Upper lobe of left lung (tissue), 6 donors: Measurements from ENCODE around the gene C5orf58. TPM values are rescaled to one million over a fixed set of nuclear protein-coding genes. Genes with fewer than 3 reads are reported as not detected.

Experiments used
- ATAC-seq, 2 donors: fragments of 200-7000 bp; cut with Tn5 transposase; one replicate each; pipeline ENCODE4 v1.9.1; 2022; ENCODE audit warnings: mild to moderate bottlenecking in 2 of 2, moderate library complexity in 2 of 2; ENCODE audit not compliant: low FRiP score in 2 of 2
- DNase-seq, 2 donors: peaks; one replicate each; pipeline ENCODE4 v3.0.0-alpha.2; 2019 to 2020
- H3K27ac ChIP-seq, 4 donors: fragments of 200-600 bp; sonication (generic); one replicate each; pipeline ENCODE4 v1.5.1; 2016 to 2019
- H3K27me3 ChIP-seq, 4 donors: fragments of 200-600 bp; sonication (generic); one replicate each; pipeline ENCODE4 v1.5.1; 2017 to 2019
- H3K36me3 ChIP-seq, 4 donors: fragments of 200-600 bp; sonication (generic); one replicate each; pipeline ENCODE4 v1.5.1; 2016 to 2019
- H3K4me1 ChIP-seq, 4 donors: fragments of 200-600 bp; sonication (generic); one replicate each; pipeline ENCODE4 v1.5.1; 2018 to 2019
- H3K4me3 ChIP-seq, 4 donors: fragments of 200-600 bp; sonication (generic); one replicate each; pipeline ENCODE4 v1.5.1; 2017 to 2019; ENCODE audit warnings: mild to moderate bottlenecking in 2 of 4, moderate library complexity in 1 of 4
- H3K9me3 ChIP-seq, 4 donors: fragments of 200-600 bp; sonication (generic); one replicate each; pipeline ENCODE4 v1.5.1; 2018 to 2019
- CTCF ChIP-seq, 6 experiments: fragments of 450-650 bp in 4 of 6; fragments of 200-600 bp in 2 of 6; sonication (generic) in 2 of 6; IDR thresholded peaks; one replicate each; pipeline ENCODE4 v1.5.1; 2016 to 2019; ENCODE audit warnings: antibody characterized with exemption in 6 of 6
- EP300 ChIP-seq, 4 donors: sonication (generic); formaldehyde crosslinking; IDR thresholded peaks; one replicate each; pipeline ENCODE4 v1.5.1; 2017; ENCODE audit warnings: antibody characterized with exemption in 4 of 4, control low read depth in 2 of 4
- POLR2A ChIP-seq, 4 donors: fragments of 450-650 bp; IDR thresholded peaks; one replicate each; pipeline ENCODE4 v1.5.1; 2016 to 2017; ENCODE audit warnings: antibody characterized with exemption in 4 of 4, mild to moderate bottlenecking in 2 of 4
- POLR2AphosphoS5 ChIP-seq, 2 donors: sonication (generic); formaldehyde crosslinking; IDR thresholded peaks; one replicate each; pipeline ENCODE4 v1.5.1; 2017; ENCODE audit warnings: antibody characterized with exemption in 2 of 2
- WGBS, 2 donors: methylation state at CpG; one replicate each; pipeline ENCODE4 v1.1.5; 2017 to 2018; 5-methylcytosine and 5-hydroxymethylcytosine counted together
- total RNA-seq, 6 donors: library from RNA; depleted of rRNA in 4 of 6; stranded (reverse); fragments of >200 nt in 4 of 6; gene quantifications; one replicate each; pipeline versions ENCODE4 v1.1.0 to v1.2.1, GENCODE V29; 2016 to 2021
- donor health status: DM: no; HTN: no; CAD: no; lungs with moderate emphysema.
- donor health status: DM: no; HTN: yes; CAD: no; lungs with severe emphysema.

The C5orf58 gene
- total RNA-seq, 6 donors from 2014 or later, result not detected

GRCh38 chr5:170250810-170251317 lies 18.1 kb downstream of the C5orf58 start:
- peaks cover 0 to 7% (median 0%) of the 10 kb centered on the region in 4 donors for H3K4me1 ChIP-seq
- no peak overlapping the region for H3K27ac ChIP-seq
- H3K9me3 ChIP-seq, result no peaks in the 10 kb centered on the region
- TF ChIP-seq POLR2AphosphoS5 (IDR thresholded peaks at IDR 0.05) (no peak), POLR2A (IDR thresholded peaks at IDR 0.05) (no peak), EP300 (IDR thresholded peaks at IDR 0.05) (no peak), CTCF (IDR thresholded peaks at IDR 0.05) (no peak)
- no peak for DNase-seq
- ATAC-seq, result no peak
- 65 to 74% methylated on average over 3 of the region's 3 CpGs for WGBS, 2 donors
- H3K27me3 ChIP-seq, result no peaks in the 10 kb centered on the region
- H3K36me3 ChIP-seq, result peaks cover 10 to 95% (median 25%) of the 10 kb centered on the region in 4 donors
- no peak overlapping the region for H3K4me3 ChIP-seq

GRCh38 chr5:170251462-170251861 lies 18.7 kb downstream of the C5orf58 start:
- DNase-seq, result no peak
- H3K27me3 ChIP-seq, result no peaks in the 10 kb centered on the region
- WGBS, 2 donors, result 91 to 95% methylated on average over 2 of the region's 2 CpGs

GRCh38 chr5:170252109-170252508 lies 19.3 kb downstream of the C5orf58 start:
- Histone ChIP-seq H3K4me3 (no peak overlapping the region), H3K27ac (no peak overlapping the region), H3K4me1 (peaks cover 0 to 7% (median 0%) of the 10 kb centered on the region in 4 donors), H3K36me3 (peaks cover 20 to 97% (median 29%) of the 10 kb centered on the region in 4 donors), H3K9me3 (no peaks in the 10 kb centered on the region), H3K27me3 (no peaks in the 10 kb centered on the region)
- WGBS, 2 donors, result 77 to 86% methylated on average over 3 of the region's 3 CpGs
- DNase-seq (no peak), ATAC-seq (no peak)
- TF ChIP-seq EP300 (IDR thresholded peaks at IDR 0.05) (no peak), POLR2A (IDR thresholded peaks at IDR 0.05) (no peak)

More at GRCh38 chr5:170251462-170251861, 18.7 kb downstream of the C5orf58 start:
- Histone ChIP-seq H3K4me3 (no peak overlapping the region), H3K27ac (no peak overlapping the region), H3K36me3 (peaks cover 15 to 97% (median 27%) of the 10 kb centered on the region in 4 donors), H3K4me1 (peaks cover 0 to 7% (median 0%) of the 10 kb centered on the region in 4 donors), H3K9me3 (no peaks in the 10 kb centered on the region)
- TF ChIP-seq EP300 (IDR thresholded peaks at IDR 0.05), result no peak
- no peak for TF ChIP-seq POLR2A (IDR thresholded peaks at IDR 0.05)
- no peak for TF ChIP-seq CTCF (IDR thresholded peaks at IDR 0.05)
- no peak for TF ChIP-seq POLR2AphosphoS5 (IDR thresholded peaks at IDR 0.05)
- ATAC-seq, result no peak

GRCh38 chr5:170252720-170253350 lies 20.1 kb downstream of the C5orf58 start:
- Histone ChIP-seq H3K4me3 (no peak overlapping the region), H3K4me1 (peaks cover 0 to 7% (median 0%) of the 10 kb centered on the region in 4 donors), H3K9me3 (no peaks in the 10 kb centered on the region), H3K36me3 (peaks cover 23 to 97% (median 33%) of the 10 kb centered on the region in 4 donors), H3K27me3 (no peaks in the 10 kb centered on the region), H3K27ac (no peak overlapping the region)
- 61 to 71% methylated on average over 9 of the region's 9 CpGs for WGBS, 2 donors
- TF ChIP-seq EP300 (IDR thresholded peaks at IDR 0.05) (no peak), POLR2AphosphoS5 (IDR thresholded peaks at IDR 0.05) (no peak), POLR2A (IDR thresholded peaks at IDR 0.05) (no peak), CTCF (IDR thresholded peaks at IDR 0.05) (no peak)
- ATAC-seq (no peak), DNase-seq (no peak)

GRCh38 chr5:170254056-170254455 lies 21.3 kb downstream of the C5orf58 start:
- H3K27ac ChIP-seq, result no peak overlapping the region
- H3K27me3 ChIP-seq, result no peaks in the 10 kb centered on the region
- no peaks in the 10 kb centered on the region for H3K4me1 ChIP-seq
- H3K36me3 ChIP-seq, result peaks cover 21 to 98% (median 39%) of the 10 kb centered on the region in 4 donors
- DNase-seq, result no peak
- TF ChIP-seq EP300 (IDR thresholded peaks at IDR 0.05), result no peak
- no peak for TF ChIP-seq POLR2AphosphoS5 (IDR thresholded peaks at IDR 0.05)
- TF ChIP-seq POLR2A (IDR thresholded peaks at IDR 0.05), result no peak
- no peak for ATAC-seq
- no peaks in the 10 kb centered on the region for H3K9me3 ChIP-seq
- H3K4me3 ChIP-seq, result no peak overlapping the region
- WGBS, 2 donors, result 77 to 80% methylated on average over 8 of the region's 8 CpGs
